Suprapubic skin (tissue), 3 donors: Measurements from ENCODE around the gene IFI6.

Source experiments
- CTCF ChIP-seq, 2 donors: fragments of 200-600 bp in 1 of 2; fragments of 450-650 bp in 1 of 2; sonication (generic) in 1 of 2; IDR thresholded peaks; one replicate each; pipeline ENCODE4 v1.5.1; 2016 to 2019; ENCODE audit warnings: antibody characterized with exemption in 2 of 2, mild to moderate bottlenecking in 1 of 2, moderate library complexity in 1 of 2
- EP300 ChIP-seq: sonication (generic); formaldehyde crosslinking; IDR thresholded peaks from one replicate; pipeline ENCODE4 v1.6.1; 2017; ENCODE audit warnings: antibody characterized with exemption

- no peak for TF ChIP-seq EP300
- TF ChIP-seq CTCF (IDR thresholded peaks at IDR 0.05), result no peak
Measured at GRCh38 chr1:27682351-27682944, 10.5 kb upstream of the IFI6 start.
